Lower lobe of right lung (tissue), 2 donors: ENCODE results near the gene ESPL1. TPM values are rescaled to one million over a fixed set of nuclear protein-coding genes. Genes with fewer than 3 reads are reported as not detected.
A peak's percentile ranks its signal among the peaks of the same experiment; 100 is the strongest.

Experiments
- ATAC-seq, 2 donors: fragments of 200-7000 bp; cut with Tn5 transposase; one replicate each; pipeline ENCODE4 v1.9.1; 2020 to 2022; ENCODE audit warnings: mild to moderate bottlenecking in 2 of 2, moderate library complexity in 2 of 2
- DNase-seq: peaks from one replicate; pipeline ENCODE4 v3.0.0-alpha.2; 2020
- H3K27ac ChIP-seq: fragments of 200-600 bp; one replicate; pipeline ENCODE4 v1.8.0; 2022
- H3K27me3 ChIP-seq: fragments of 200-600 bp; one replicate; pipeline ENCODE4 v1.8.0; 2022; ENCODE audit warnings: low read depth
- H3K36me3 ChIP-seq: fragments of 200-600 bp; one replicate; pipeline ENCODE4 v1.8.0; 2022; ENCODE audit warnings: mild to moderate bottlenecking
- H3K4me1 ChIP-seq: fragments of 200-600 bp; one replicate; pipeline ENCODE4 v1.8.0; 2022
- H3K4me3 ChIP-seq: fragments of 200-600 bp; one replicate; pipeline ENCODE4 v1.8.0; 2022; ENCODE audit warnings: mild to moderate bottlenecking
- H3K9me3 ChIP-seq: fragments of 200-600 bp; one replicate; pipeline ENCODE4 v1.8.0; 2022
- intact Hi-C: fragments of 100-400 bp; cut with DNase I; formaldehyde crosslinking; loops from one replicate; pipeline ENCODE4 v1.11.0; 2022
- total RNA-seq: library from RNA; stranded (reverse); fragmentation: NEBNext Ultra II Directional; extraction: Animal tissue kit (Norgen Biotek cat#: 25700); gene quantifications from one replicate; pipeline ENCODE4 v1.2.1, GENCODE V29; 2021
- TF ChIP-seq, protein P1 (sequence below): fragments of 200-600 bp; IDR thresholded peaks from one replicate; pipeline ENCODE4 v1.8.0; 2022; ENCODE audit warnings: antibody characterized with exemption, mild to moderate bottlenecking
- donor health status: DM: no; HTN: yes; CAD: no; lungs with severe emphysema.

ESPL1 gene
- total RNA-seq, 1 donor from 2014 or later: 2.2 TPM

DNA sequence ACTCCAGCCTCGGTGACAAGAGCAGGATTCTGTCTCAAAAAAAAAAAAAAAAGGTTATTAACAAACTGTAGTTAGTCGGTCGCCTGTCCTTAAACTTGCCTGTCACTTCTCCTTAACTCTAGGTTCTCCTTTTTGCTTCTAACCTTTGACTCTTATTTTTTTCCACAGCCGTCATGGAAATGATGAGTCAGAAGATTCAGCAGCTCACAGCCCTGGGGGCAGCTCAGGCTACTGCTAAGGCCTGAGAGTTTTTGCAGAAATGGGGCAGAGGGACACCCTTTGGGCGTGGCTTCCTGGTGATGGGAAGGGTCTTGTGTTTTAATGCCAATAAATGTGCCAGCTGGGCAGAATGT, 31.0 kb downstream of the ESPL1 start:
- TF ChIP-seq, protein P1, sequence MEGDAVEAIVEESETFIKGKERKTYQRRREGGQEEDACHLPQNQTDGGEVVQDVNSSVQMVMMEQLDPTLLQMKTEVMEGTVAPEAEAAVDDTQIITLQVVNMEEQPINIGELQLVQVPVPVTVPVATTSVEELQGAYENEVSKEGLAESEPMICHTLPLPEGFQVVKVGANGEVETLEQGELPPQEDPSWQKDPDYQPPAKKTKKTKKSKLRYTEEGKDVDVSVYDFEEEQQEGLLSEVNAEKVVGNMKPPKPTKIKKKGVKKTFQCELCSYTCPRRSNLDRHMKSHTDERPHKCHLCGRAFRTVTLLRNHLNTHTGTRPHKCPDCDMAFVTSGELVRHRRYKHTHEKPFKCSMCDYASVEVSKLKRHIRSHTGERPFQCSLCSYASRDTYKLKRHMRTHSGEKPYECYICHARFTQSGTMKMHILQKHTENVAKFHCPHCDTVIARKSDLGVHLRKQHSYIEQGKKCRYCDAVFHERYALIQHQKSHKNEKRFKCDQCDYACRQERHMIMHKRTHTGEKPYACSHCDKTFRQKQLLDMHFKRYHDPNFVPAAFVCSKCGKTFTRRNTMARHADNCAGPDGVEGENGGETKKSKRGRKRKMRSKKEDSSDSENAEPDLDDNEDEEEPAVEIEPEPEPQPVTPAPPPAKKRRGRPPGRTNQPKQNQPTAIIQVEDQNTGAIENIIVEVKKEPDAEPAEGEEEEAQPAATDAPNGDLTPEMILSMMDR: no peak
- Histone ChIP-seq H3K36me3 (peaks cover 46% of the 10 kb centered on the region), H3K27ac (peak overlapping the region; percentile 92), H3K4me1 (peaks cover 66% of the 10 kb centered on the region), H3K27me3 (no peaks in the 10 kb centered on the region), H3K4me3 (peak overlapping the region; percentile 85), H3K9me3 (no peaks in the 10 kb centered on the region)
- DNase-seq (peak; percentile 62), ATAC-seq (peak; percentile 27 to 53)
- intact Hi-C loops: no loop called here

- peak; percentile 90 to 91 for ATAC-seq
These were observed 31.5 kb downstream of the ESPL1 start, which contains the start of gene MYG1 for GRCh38 chr12:53299454-53300180. MYG1 (plus strand) TSS chr12:53299695; CDS start chr12:53299738, 43 bp downstream.

DNA sequence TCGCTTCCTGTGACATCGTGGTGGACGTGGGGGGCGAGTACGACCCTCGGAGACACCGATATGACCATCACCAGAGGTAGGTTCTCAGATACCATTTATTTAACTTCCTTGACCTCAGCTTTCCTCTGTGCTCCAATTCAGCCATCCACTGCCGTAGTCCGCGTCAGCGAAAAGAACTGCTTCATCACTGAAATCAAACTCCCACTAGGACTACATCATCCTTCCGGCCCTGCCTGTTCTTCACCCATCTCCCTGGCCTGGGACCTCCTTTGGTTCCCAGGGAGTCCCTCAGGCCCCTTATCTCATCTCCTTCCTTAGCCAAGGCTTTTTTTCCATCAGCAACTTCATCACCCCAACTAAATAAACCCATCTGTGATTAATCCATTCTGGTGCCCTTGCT, 32.1 kb downstream of the ESPL1 start:
- no peaks in the 10 kb centered on the region for H3K27me3 ChIP-seq
- H3K27ac ChIP-seq: peak overlapping the region; percentile 92
- H3K9me3 ChIP-seq: no peaks in the 10 kb centered on the region
- ATAC-seq: no peak
- DNase-seq: no peak
- TF ChIP-seq, protein P1: no peak
- intact Hi-C loops: no loop called here
- H3K4me1 ChIP-seq: peaks cover 57% of the 10 kb centered on the region
- H3K4me3 ChIP-seq: peak overlapping the region; percentile 85
- H3K36me3 ChIP-seq: peaks cover 54% of the 10 kb centered on the region

More at GRCh38 chr12:53299454-53300180, 31.5 kb downstream of the ESPL1 start, which contains the start of gene MYG1:
- peak within 1 kb of the TSS; percentile 85 for H3K4me3 ChIP-seq
- intact Hi-C loops: no loop called here
- H3K27ac ChIP-seq: peak within 1 kb of the TSS; percentile 92
- H3K4me1 ChIP-seq: peaks cover 63% of the 10 kb centered on the region
- H3K27me3 ChIP-seq: no peaks in the 10 kb centered on the region
- TF ChIP-seq, protein P1: peak; percentile 23
- H3K36me3 ChIP-seq: peaks cover 51% of the 10 kb centered on the region
- DNase-seq: peak; percentile 94
- H3K9me3 ChIP-seq: no peaks in the 10 kb centered on the region

DNA sequence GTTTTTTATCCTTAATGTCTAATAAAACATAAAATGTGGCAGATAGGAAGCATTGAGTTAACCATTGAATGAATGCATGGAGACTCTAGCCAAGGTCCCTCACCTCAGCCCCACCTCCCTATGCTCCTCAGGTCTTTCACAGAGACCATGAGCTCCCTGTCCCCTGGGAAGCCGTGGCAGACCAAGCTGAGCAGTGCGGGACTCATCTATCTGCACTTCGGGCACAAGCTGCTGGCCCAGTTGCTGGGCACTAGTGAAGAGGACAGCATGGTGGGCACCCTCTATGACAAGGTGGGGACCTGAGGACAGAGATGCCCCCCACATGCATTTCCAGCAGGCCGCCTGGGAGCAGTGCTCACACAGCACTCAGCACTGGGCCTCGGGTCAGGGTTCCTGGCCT, 34.8 kb downstream of the ESPL1 start:
- ATAC-seq: no peak
- no peaks in the 10 kb centered on the region for H3K9me3 ChIP-seq
- TF ChIP-seq, protein P1: no peak
- intact Hi-C loops: no loop called here
- no peak overlapping the region for H3K27ac ChIP-seq
- no peaks in the 10 kb centered on the region for H3K27me3 ChIP-seq
- H3K4me3 ChIP-seq: no peak overlapping the region
- H3K4me1 ChIP-seq: peaks cover 36% of the 10 kb centered on the region
- peaks cover 76% of the 10 kb centered on the region for H3K36me3 ChIP-seq
- DNase-seq: no peak

- H3K36me3 ChIP-seq: peaks cover 95% of the 10 kb centered on the region
- intact Hi-C loops: no loop called here
These were observed 38.7 kb downstream of the ESPL1 start for GRCh38 chr12:53306826-53307225.

More at GRCh38 chr12:53306826-53307225, 38.7 kb downstream of the ESPL1 start:
- no peak overlapping the region for H3K27ac ChIP-seq
- H3K27me3 ChIP-seq: no peaks in the 10 kb centered on the region
- DNase-seq: no peak
- no peak for ATAC-seq
- TF ChIP-seq, protein P1: no peak
- no peaks in the 10 kb centered on the region for H3K9me3 ChIP-seq
- no peak overlapping the region for H3K4me3 ChIP-seq
- peaks cover 2% of the 10 kb centered on the region for H3K4me1 ChIP-seq
